Tibial nerve (tissue), 4 donors: ENCODE data around the gene FHOD1.

Experiments
- EP300 ChIP-seq, 2 donors: sonication (generic); formaldehyde crosslinking; IDR thresholded peaks; one replicate each; pipeline ENCODE4 v1.6.1; 2017; ENCODE audit warnings: antibody characterized with exemption in 2 of 2, mild to moderate bottlenecking in 1 of 2
- POLR2A ChIP-seq, 2 donors: fragments of 450-650 bp; IDR thresholded peaks; one replicate each; pipeline ENCODE4 v1.6.1; 2017; ENCODE audit warnings: antibody characterized with exemption in 2 of 2, mild to moderate bottlenecking in 2 of 2, moderate library complexity in 2 of 2
- TF ChIP-seq, protein P1 (sequence below), 5 experiments: fragments of 200-600 bp in 3 of 5; fragments of 450-650 bp in 2 of 5; sonication (generic) in 3 of 5; IDR thresholded peaks; one replicate each; pipeline ENCODE4 v1.5.1; 2016 to 2019; ENCODE audit warnings: antibody characterized with exemption in 5 of 5, mild to moderate bottlenecking in 3 of 5, moderate library complexity in 2 of 5

DNA sequence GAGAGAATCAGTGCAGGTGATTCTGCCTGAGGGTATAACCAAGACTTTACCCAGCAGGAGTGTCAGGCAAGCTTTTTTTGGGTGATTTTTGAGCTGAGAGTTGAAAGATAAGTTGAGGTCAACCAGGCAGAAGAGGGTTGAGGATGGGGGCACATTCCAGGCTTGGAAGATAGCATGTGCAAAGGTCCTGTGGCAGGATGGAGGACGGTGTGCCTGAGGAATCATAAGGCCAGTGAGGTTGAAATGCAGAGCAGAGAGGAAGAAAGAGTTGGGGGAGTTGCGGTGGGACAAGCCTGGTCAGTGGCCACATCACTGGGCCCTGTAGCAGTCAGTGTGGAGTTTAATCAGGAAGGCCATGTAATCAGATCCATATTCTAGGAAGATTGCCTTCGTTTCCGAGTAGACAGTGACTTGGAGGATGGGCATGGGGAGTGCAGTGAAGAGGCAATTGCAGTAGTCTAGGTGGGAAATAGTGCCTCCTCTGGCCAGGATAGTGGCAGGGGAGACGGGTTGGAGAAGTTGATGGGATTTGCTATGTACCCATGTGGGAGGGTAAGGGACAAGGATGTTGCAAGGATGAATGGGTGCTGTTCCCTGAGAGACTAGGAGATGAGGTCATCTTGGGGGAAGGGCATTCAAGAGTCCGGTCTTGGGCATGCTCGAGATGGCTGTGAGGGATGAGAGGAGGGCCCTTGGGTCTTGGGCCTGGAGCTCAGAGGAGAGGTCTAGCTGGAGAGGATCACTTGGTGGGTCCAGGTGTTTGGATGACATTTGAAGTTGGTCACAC lies 36.0 kb upstream of the FHOD1 start:
- TF ChIP-seq, protein P1, sequence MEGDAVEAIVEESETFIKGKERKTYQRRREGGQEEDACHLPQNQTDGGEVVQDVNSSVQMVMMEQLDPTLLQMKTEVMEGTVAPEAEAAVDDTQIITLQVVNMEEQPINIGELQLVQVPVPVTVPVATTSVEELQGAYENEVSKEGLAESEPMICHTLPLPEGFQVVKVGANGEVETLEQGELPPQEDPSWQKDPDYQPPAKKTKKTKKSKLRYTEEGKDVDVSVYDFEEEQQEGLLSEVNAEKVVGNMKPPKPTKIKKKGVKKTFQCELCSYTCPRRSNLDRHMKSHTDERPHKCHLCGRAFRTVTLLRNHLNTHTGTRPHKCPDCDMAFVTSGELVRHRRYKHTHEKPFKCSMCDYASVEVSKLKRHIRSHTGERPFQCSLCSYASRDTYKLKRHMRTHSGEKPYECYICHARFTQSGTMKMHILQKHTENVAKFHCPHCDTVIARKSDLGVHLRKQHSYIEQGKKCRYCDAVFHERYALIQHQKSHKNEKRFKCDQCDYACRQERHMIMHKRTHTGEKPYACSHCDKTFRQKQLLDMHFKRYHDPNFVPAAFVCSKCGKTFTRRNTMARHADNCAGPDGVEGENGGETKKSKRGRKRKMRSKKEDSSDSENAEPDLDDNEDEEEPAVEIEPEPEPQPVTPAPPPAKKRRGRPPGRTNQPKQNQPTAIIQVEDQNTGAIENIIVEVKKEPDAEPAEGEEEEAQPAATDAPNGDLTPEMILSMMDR (IDR thresholded peaks at IDR 0.05), result no peak
- TF ChIP-seq EP300 (IDR thresholded peaks at IDR 0.05), result no peak
- TF ChIP-seq POLR2A (IDR thresholded peaks at IDR 0.05), result no peak
